Measurements from ENCODE around the gene ABCG5.
A peak's percentile ranks its signal among the peaks of the same experiment; 100 is the strongest.

ABCG5 gene

GRCh38 chr2:43806719-43807031, 32.0 kb downstream of the ABCG5 start:
- DNase-seq (ENCODE audit: low spot score), result no peak

GRCh38 chr2:43803113-43803512, 35.5 kb downstream of the ABCG5 start:
- no peak for DNase-seq (ENCODE audit: low spot score)

GRCh38 chr2:43802135-43802534, 36.5 kb downstream of the ABCG5 start:
- DNase-seq (ENCODE audit: low spot score), result no peak

GRCh38 chr2:43800894-43801293, 37.7 kb downstream of the ABCG5 start:
- no peak for DNase-seq (ENCODE audit: low spot score)

- no peak for DNase-seq (ENCODE audit: low spot score)
Observed at GRCh38 chr2:43798300-43798699, 40.3 kb downstream of the ABCG5 start.

- no peak for DNase-seq (ENCODE audit: low spot score)
Observed at GRCh38 chr2:43796206-43796605, 42.4 kb downstream of the ABCG5 start.

- no peak for DNase-seq (ENCODE audit: low spot score)
Observed at GRCh38 chr2:43794956-43795355, 43.7 kb downstream of the ABCG5 start.

- DNase-seq (ENCODE audit: low spot score), result no peak
Observed at GRCh38 chr2:43792653-43793052, 46.0 kb downstream of the ABCG5 start.

- no peak for DNase-seq (ENCODE audit: low spot score)
Observed at GRCh38 chr2:43791035-43791765, 47.4 kb downstream of the ABCG5 start.

GRCh38 chr2:43790147-43790546, 48.5 kb downstream of the ABCG5 start:
- DNase-seq (ENCODE audit: low spot score), result no peak

- DNase-seq (ENCODE audit: low spot score), result no peak
Observed at GRCh38 chr2:43788646-43789045, 50.0 kb downstream of the ABCG5 start.

- no peak for DNase-seq (ENCODE audit: low spot score)
Observed at GRCh38 chr2:43787895-43788294, 50.7 kb downstream of the ABCG5 start.

- DNase-seq (ENCODE audit: low spot score), result no peak
Observed at GRCh38 chr2:43778233-43778632, 60.4 kb downstream of the ABCG5 start.

- DNase-seq (ENCODE audit: low spot score), result no peak
Observed at GRCh38 chr2:43777306-43777926, 61.2 kb downstream of the ABCG5 start.

GRCh38 chr2:43776324-43776723, 62.3 kb downstream of the ABCG5 start:
- DNase-seq (ENCODE audit: low spot score), result no peak

GRCh38 chr2:43774617-43775016, 64.0 kb downstream of the ABCG5 start:
- no peak for DNase-seq (ENCODE audit: low spot score)

GRCh38 chr2:43773876-43774613, 64.6 kb downstream of the ABCG5 start, which contains the start of gene DYNC2LI1:
Gene DYNC2LI1 (plus strand): TSS chr2:43774039. CDS start chr2:43774139, 100 bp downstream.
- DNase-seq (ENCODE audit: low spot score), result peak; percentile 97

GRCh38 chr2:43766006-43766405, 72.6 kb downstream of the ABCG5 start:
- DNase-seq (ENCODE audit: low spot score), result no peak

- DNase-seq (ENCODE audit: low spot score), result peak; percentile 12
Observed at GRCh38 chr2:43764086-43764705, 74.4 kb downstream of the ABCG5 start.

GRCh38 chr2:43763091-43763490, 75.5 kb downstream of the ABCG5 start:
- DNase-seq (ENCODE audit: low spot score), result no peak
